Measurements from ENCODE around the gene PPFIA1.

DNA sequence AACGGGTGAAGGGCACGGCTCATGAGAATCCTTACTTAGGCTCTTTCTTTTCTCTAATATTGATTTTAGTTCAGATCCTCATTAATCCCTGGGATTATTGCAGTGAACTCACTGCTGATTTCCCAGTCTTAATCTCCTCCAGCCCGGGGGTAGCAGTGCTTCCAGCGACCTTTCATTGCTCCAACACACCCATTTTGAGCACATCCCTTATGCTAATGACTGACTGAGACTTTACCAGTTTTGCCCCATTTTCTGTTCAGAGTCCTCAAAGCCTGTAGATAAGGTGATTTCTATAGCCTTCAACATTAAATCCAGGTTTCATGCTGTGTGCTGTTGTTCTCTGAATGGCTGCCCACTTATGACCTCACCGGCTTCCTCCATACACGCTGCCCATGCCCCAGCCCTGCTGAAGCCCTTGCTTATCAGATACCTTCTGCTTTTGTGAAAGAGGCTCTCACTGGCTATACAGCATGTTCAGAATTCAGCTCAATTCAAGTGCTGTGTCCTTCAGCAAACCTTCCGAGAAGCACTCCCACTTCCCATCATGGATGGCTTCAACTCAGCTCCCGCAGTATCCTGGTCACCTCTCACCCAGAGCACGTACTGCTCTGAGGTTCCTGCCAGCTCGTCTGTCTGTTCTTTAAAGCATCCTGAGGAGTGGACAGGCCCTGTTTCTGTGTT, 49.0 kb downstream of the PPFIA1 start:
- TF ChIP-seq, protein P1, sequence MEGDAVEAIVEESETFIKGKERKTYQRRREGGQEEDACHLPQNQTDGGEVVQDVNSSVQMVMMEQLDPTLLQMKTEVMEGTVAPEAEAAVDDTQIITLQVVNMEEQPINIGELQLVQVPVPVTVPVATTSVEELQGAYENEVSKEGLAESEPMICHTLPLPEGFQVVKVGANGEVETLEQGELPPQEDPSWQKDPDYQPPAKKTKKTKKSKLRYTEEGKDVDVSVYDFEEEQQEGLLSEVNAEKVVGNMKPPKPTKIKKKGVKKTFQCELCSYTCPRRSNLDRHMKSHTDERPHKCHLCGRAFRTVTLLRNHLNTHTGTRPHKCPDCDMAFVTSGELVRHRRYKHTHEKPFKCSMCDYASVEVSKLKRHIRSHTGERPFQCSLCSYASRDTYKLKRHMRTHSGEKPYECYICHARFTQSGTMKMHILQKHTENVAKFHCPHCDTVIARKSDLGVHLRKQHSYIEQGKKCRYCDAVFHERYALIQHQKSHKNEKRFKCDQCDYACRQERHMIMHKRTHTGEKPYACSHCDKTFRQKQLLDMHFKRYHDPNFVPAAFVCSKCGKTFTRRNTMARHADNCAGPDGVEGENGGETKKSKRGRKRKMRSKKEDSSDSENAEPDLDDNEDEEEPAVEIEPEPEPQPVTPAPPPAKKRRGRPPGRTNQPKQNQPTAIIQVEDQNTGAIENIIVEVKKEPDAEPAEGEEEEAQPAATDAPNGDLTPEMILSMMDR (IDR thresholded peaks at IDR 0.05), result no peak
- TF ChIP-seq, protein P2, sequence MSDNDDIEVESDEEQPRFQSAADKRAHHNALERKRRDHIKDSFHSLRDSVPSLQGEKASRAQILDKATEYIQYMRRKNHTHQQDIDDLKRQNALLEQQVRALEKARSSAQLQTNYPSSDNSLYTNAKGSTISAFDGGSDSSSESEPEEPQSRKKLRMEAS (CRISPR knock-in tag; IDR thresholded peaks at IDR 0.05), result no peak
- TF ChIP-seq TCF7 (CRISPR knock-in tag; IDR thresholded peaks at IDR 0.05; ENCODE audit: low read depth) (no peak), GRHL2 (CRISPR knock-in tag; IDR thresholded peaks at IDR 0.05; ENCODE audit: insufficient replicate concordance, severe bottlenecking) (no peak), ETV6 (CRISPR knock-in tag; IDR thresholded peaks at IDR 0.05) (no peak), KAT7 (CRISPR knock-in tag; IDR thresholded peaks at IDR 0.05; ENCODE audit: borderline replicate concordance) (no peak), FOXJ3 (CRISPR knock-in tag; IDR thresholded peaks at IDR 0.05; ENCODE audit: borderline replicate concordance) (no peak), TP53 (CRISPR knock-in tag; IDR thresholded peaks at IDR 0.05) (no peak), SOX15 (CRISPR knock-in tag; IDR thresholded peaks at IDR 0.05) (no peak), ZNF138 (CRISPR knock-in tag; conservative IDR thresholded peaks at IDR 0.05) (no peak), ATF1 (CRISPR knock-in tag; IDR thresholded peaks at IDR 0.05) (no peak), ZBTB21 (CRISPR knock-in tag; IDR thresholded peaks at IDR 0.05; ENCODE audit: borderline replicate concordance) (no peak)
- TF ChIP-seq, protein P3, sequence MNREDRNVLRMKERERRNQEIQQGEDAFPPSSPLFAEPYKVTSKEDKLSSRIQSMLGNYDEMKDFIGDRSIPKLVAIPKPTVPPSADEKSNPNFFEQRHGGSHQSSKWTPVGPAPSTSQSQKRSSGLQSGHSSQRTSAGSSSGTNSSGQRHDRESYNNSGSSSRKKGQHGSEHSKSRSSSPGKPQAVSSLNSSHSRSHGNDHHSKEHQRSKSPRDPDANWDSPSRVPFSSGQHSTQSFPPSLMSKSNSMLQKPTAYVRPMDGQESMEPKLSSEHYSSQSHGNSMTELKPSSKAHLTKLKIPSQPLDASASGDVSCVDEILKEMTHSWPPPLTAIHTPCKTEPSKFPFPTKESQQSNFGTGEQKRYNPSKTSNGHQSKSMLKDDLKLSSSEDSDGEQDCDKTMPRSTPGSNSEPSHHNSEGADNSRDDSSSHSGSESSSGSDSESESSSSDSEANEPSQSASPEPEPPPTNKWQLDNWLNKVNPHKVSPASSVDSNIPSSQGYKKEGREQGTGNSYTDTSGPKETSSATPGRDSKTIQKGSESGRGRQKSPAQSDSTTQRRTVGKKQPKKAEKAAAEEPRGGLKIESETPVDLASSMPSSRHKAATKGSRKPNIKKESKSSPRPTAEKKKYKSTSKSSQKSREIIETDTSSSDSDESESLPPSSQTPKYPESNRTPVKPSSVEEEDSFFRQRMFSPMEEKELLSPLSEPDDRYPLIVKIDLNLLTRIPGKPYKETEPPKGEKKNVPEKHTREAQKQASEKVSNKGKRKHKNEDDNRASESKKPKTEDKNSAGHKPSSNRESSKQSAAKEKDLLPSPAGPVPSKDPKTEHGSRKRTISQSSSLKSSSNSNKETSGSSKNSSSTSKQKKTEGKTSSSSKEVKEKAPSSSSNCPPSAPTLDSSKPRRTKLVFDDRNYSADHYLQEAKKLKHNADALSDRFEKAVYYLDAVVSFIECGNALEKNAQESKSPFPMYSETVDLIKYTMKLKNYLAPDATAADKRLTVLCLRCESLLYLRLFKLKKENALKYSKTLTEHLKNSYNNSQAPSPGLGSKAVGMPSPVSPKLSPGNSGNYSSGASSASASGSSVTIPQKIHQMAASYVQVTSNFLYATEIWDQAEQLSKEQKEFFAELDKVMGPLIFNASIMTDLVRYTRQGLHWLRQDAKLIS (CRISPR knock-in tag; IDR thresholded peaks at IDR 0.05; ENCODE audit: borderline replicate concordance), result no peak
- TF ChIP-seq, protein P4, sequence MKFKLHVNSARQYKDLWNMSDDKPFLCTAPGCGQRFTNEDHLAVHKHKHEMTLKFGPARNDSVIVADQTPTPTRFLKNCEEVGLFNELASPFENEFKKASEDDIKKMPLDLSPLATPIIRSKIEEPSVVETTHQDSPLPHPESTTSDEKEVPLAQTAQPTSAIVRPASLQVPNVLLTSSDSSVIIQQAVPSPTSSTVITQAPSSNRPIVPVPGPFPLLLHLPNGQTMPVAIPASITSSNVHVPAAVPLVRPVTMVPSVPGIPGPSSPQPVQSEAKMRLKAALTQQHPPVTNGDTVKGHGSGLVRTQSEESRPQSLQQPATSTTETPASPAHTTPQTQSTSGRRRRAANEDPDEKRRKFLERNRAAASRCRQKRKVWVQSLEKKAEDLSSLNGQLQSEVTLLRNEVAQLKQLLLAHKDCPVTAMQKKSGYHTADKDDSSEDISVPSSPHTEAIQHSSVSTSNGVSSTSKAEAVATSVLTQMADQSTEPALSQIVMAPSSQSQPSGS (CRISPR knock-in tag; IDR thresholded peaks at IDR 0.05; ENCODE audit: borderline replicate concordance, low read depth), result no peak

Data from WTC11 (cell line).